ENCODE results near the gene RBMS1.

DNA sequence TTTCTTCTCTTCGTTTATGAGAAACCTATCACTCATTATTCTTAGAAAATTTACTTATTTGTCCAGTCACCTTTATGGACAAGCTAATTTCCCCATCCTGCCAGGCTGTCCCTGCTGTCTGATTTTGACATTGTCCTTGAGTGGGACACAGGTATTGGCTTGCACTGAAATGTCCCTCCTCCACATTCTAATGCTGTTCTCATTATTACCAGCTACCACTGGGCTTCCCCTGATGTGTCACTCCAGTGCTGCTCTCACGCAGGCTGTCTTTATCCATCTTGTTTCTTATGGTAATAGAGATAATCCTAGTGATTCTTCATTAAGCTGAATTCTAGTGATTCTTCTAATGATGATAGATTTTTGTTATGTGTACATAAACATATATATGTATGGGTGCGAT is 48.1 kb upstream of the RBMS1 start:
- TF ChIP-seq, protein P1, sequence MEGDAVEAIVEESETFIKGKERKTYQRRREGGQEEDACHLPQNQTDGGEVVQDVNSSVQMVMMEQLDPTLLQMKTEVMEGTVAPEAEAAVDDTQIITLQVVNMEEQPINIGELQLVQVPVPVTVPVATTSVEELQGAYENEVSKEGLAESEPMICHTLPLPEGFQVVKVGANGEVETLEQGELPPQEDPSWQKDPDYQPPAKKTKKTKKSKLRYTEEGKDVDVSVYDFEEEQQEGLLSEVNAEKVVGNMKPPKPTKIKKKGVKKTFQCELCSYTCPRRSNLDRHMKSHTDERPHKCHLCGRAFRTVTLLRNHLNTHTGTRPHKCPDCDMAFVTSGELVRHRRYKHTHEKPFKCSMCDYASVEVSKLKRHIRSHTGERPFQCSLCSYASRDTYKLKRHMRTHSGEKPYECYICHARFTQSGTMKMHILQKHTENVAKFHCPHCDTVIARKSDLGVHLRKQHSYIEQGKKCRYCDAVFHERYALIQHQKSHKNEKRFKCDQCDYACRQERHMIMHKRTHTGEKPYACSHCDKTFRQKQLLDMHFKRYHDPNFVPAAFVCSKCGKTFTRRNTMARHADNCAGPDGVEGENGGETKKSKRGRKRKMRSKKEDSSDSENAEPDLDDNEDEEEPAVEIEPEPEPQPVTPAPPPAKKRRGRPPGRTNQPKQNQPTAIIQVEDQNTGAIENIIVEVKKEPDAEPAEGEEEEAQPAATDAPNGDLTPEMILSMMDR (IDR thresholded peaks at IDR 0.05), result no peak
- no peak for TF ChIP-seq POLR2A (IDR thresholded peaks at IDR 0.05)
